Body of pancreas (tissue), 4 donors: ENCODE data around the gene OLIG2. TPM values are rescaled to one million over a fixed set of nuclear protein-coding genes. Genes with fewer than 3 reads are reported as not detected.

Experiments
- ATAC-seq: fragments of 150-250 bp; one replicate; pipeline ENCODE4 v1.9.1; 2016
- DNase-seq, 4 donors: peaks; one replicate each; pipeline ENCODE4 v3.0.0-alpha.2; 2019
- H3K27ac ChIP-seq, 4 donors: fragments of 200-600 bp; sonication (generic); 1 replicate in 3 of 4; 2 replicates in 1 of 4; pipeline versions ENCODE4 v1.5.1 to v1.6.1; 2016 to 2019; ENCODE audit warnings: mild to moderate bottlenecking in 1 of 4, mixed read lengths in 1 of 4, moderate library complexity in 1 of 4
- H3K27me3 ChIP-seq, 2 donors: fragments of 200-600 bp; sonication (generic); one replicate each; pipeline ENCODE4 v1.6.0; 2016; ENCODE audit warnings: mild to moderate bottlenecking in 1 of 2
- H3K36me3 ChIP-seq, 2 donors: fragments of 200-600 bp; sonication (generic); replicated peaks in 1 of 2; 2 replicates each; pipeline ENCODE4 v1.5.1; 2016; ENCODE audit warnings: low read depth in 2 of 2; ENCODE audit not compliant: insufficient read depth in 1 of 2
- H3K4me1 ChIP-seq: fragments of 200-600 bp; sonication (generic); one replicate; pipeline ENCODE4 v1.6.0; 2016
- H3K4me3 ChIP-seq, 2 donors: fragments of 200-600 bp; sonication (generic); 1 replicate in 1 of 2; 2 replicates in 1 of 2; pipeline ENCODE4 v1.5.1; 2016 to 2019
- H3K9me3 ChIP-seq, 3 donors: fragments of 200-600 bp; sonication (generic); 1 replicate in 2 of 3; 2 replicates in 1 of 3; pipeline ENCODE4 v1.5.1; 2016
- CTCF ChIP-seq, 7 experiments: fragments of 450-650 bp in 4 of 7; fragments of 200-600 bp in 3 of 7; sonication (generic) in 3 of 7; IDR thresholded peaks; one replicate each; pipeline ENCODE4 v1.5.1; 2016 to 2019; ENCODE audit warnings: antibody characterized with exemption in 7 of 7
- POLR2A ChIP-seq, 3 donors: fragments of 450-650 bp; IDR thresholded peaks; one replicate each; pipeline ENCODE4 v1.6.1; 2016; ENCODE audit warnings: antibody characterized with exemption in 3 of 3, mild to moderate bottlenecking in 2 of 3
- WGBS, 2 donors: methylation state at CpG; one replicate each; pipeline ENCODE4 v1.1.5; 2017; 5-methylcytosine and 5-hydroxymethylcytosine counted together
- intact Hi-C: fragments of 100-400 bp; cut with DNase I; formaldehyde crosslinking; loops from one replicate; pipeline ENCODE4 v1.15.1; 2023
- total RNA-seq, 2 donors: library from RNA; depleted of rRNA; stranded (reverse); fragments of >200 nt; gene quantifications; one replicate each; pipeline ENCODE4 v1.1.0, GENCODE V29; 2016

OLIG2 gene
- total RNA-seq, 2 donors from 2014 or later, result not detected

- DNase-seq, result no peak
- Histone ChIP-seq H3K27me3 (peaks cover 0 to 25% of the 10 kb centered on the region in 2 donors), H3K36me3 (no peaks in the 10 kb centered on the region), H3K4me1 (peaks cover 7% of the 10 kb centered on the region), H3K4me3 (no peak overlapping the region), H3K27ac (no peak overlapping the region), H3K9me3 (no peaks in the 10 kb centered on the region)
- WGBS, 2 donors, result 16 to 29% methylated on average over 13 to 20 of the region's 20 CpGs
- intact Hi-C loops, result no loop called here
- ATAC-seq, result no peak
- TF ChIP-seq POLR2A (IDR thresholded peaks at IDR 0.05) (no peak), CTCF (IDR thresholded peaks at IDR 0.05) (no peak)
Measured at GRCh38 chr21:33033961-33034413, 8.3 kb downstream of the OLIG2 start.

- intact Hi-C loops, result no loop called here
- DNase-seq, result no peak
- no peaks in the 10 kb centered on the region for H3K9me3 ChIP-seq
- H3K27me3 ChIP-seq, result peaks cover 0 to 14% of the 10 kb centered on the region in 2 donors
- no peak overlapping the region for H3K27ac ChIP-seq
- no peaks in the 10 kb centered on the region for H3K36me3 ChIP-seq
- WGBS, 2 donors, result 67 to 71% methylated on average over 1 of the region's 1 CpG
- H3K4me1 ChIP-seq, result no peaks in the 10 kb centered on the region
- no peak for ATAC-seq
- TF ChIP-seq POLR2A (IDR thresholded peaks at IDR 0.05), result no peak
- no peak for TF ChIP-seq CTCF (IDR thresholded peaks at IDR 0.05)
- no peak overlapping the region for H3K4me3 ChIP-seq
Measured at GRCh38 chr21:33035147-33035546, 9.4 kb downstream of the OLIG2 start.

GRCh38 chr21:33036430-33037162 lies 10.9 kb downstream of the OLIG2 start:
- 27 to 35% methylated on average over 11 of the region's 11 CpGs for WGBS, 2 donors

GRCh38 chr21:33037501-33037900 lies 11.8 kb downstream of the OLIG2 start:
- intact Hi-C loops, result no loop called here
- H3K4me1 ChIP-seq, result no peaks in the 10 kb centered on the region
- DNase-seq (no peak), ATAC-seq (no peak)
- TF ChIP-seq POLR2A (IDR thresholded peaks at IDR 0.05), result no peak
- TF ChIP-seq CTCF (IDR thresholded peaks at IDR 0.05), result no peak
- WGBS, 2 donors, result 63 to 68% methylated on average over 3 of the region's 3 CpGs
- peaks cover 0 to 9% of the 10 kb centered on the region in 2 donors for H3K27me3 ChIP-seq
- no peaks in the 10 kb centered on the region for H3K9me3 ChIP-seq
- no peaks in the 10 kb centered on the region for H3K36me3 ChIP-seq
- no peak overlapping the region for H3K27ac ChIP-seq
- no peak overlapping the region for H3K4me3 ChIP-seq

More at GRCh38 chr21:33036430-33037162, 10.9 kb downstream of the OLIG2 start:
- H3K9me3 ChIP-seq, result no peaks in the 10 kb centered on the region
- H3K27ac ChIP-seq, result no peak overlapping the region
- intact Hi-C loops, result no loop called here
- H3K27me3 ChIP-seq, result peaks cover 0 to 9% of the 10 kb centered on the region in 2 donors
- H3K4me1 ChIP-seq, result no peaks in the 10 kb centered on the region
- DNase-seq, result peak in 1 of 4 donors; percentile 46
- H3K36me3 ChIP-seq, result no peaks in the 10 kb centered on the region
- no peak overlapping the region for H3K4me3 ChIP-seq
- no peak for ATAC-seq
- TF ChIP-seq POLR2A (IDR thresholded peaks at IDR 0.05), result no peak
- TF ChIP-seq CTCF (IDR thresholded peaks at IDR 0.05), result no peak

- DNase-seq (no peak), ATAC-seq (no peak)
- H3K27me3 ChIP-seq, result no peaks in the 10 kb centered on the region
- H3K27ac ChIP-seq, result no peak overlapping the region
- intact Hi-C loops, result no loop called here
- TF ChIP-seq CTCF (IDR thresholded peaks at IDR 0.05), result no peak
- no peak for TF ChIP-seq POLR2A (IDR thresholded peaks at IDR 0.05)
- H3K9me3 ChIP-seq, result no peaks in the 10 kb centered on the region
- no peaks in the 10 kb centered on the region for H3K4me1 ChIP-seq
- 86 to 87% methylated on average over 7 of the region's 7 CpGs for WGBS, 2 donors
- H3K4me3 ChIP-seq, result no peak overlapping the region
- no peaks in the 10 kb centered on the region for H3K36me3 ChIP-seq
Measured at GRCh38 chr21:33039536-33039935, 13.8 kb downstream of the OLIG2 start.
